Vagina (tissue), 2 donors: ENCODE measurements around the gene DOCK8.

Experiments
- CTCF ChIP-seq, 3 experiments: fragments of 450-650 bp in 2 of 3; fragments of 200-600 bp in 1 of 3; sonication (generic) in 1 of 3; IDR thresholded peaks; one replicate each; pipeline ENCODE4 v1.5.1; 2017 to 2019; ENCODE audit warnings: antibody characterized with exemption in 3 of 3, mild to moderate bottlenecking in 2 of 3, moderate library complexity in 2 of 3
- POLR2AphosphoS5 ChIP-seq, 2 donors: sonication (generic); formaldehyde crosslinking; IDR thresholded peaks; one replicate each; pipeline ENCODE4 v1.9.0; 2017; ENCODE audit warnings: antibody characterized with exemption in 2 of 2, mild to moderate bottlenecking in 2 of 2, low read depth in 1 of 2; ENCODE audit not compliant: insufficient read depth in 1 of 2

GRCh38 chr9:374736-375135 lies 160.1 kb downstream of the DOCK8 start:
- no peak for TF ChIP-seq POLR2AphosphoS5 (IDR thresholded peaks at IDR 0.05; ENCODE audit: insufficient read depth in 1 of 2, low read depth in 1 of 2)
- TF ChIP-seq CTCF (IDR thresholded peaks at IDR 0.05) = no peak
